ENCODE results near the gene P2RX7.

The P2RX7 gene

DNA sequence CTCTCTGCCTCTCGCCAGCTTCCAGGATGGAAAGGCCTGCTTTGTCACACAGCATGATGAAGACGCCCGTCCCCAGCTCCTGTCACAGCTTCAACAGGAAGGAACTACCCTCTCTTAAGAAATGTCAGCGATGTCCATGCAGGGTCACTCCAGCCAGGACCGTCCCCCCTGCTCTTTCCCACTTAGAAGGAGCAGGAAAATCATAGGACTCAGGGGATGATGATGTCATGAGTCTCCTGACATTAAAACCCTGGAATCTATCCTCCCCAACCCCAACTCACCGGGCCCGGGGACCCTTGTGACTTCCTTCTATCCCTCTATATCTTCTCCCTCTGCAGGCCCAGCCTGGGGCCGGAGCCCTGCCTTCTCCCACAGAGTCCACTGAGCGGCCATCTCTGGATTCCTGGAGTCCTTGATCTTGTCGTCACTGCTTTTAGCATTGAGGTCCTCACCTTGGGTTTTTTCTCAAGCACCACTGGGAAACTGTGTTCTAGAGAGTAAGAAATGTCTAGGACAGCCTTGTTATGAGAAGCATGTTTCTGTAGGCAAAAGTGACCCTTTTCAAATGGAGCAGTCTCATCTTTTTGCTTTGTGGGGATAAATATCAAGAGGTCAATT lies 42.8 kb upstream of the P2RX7 start:
- TF ChIP-seq ZFP30 (CRISPR knock-in tag; IDR thresholded peaks at IDR 0.05) (no peak), RARB (CRISPR knock-in tag; IDR thresholded peaks at IDR 0.05) (no peak), SNAI2 (CRISPR knock-in tag; IDR thresholded peaks at IDR 0.05) (no peak), CSDC2 (CRISPR knock-in tag; IDR thresholded peaks at IDR 0.05) (no peak), TCF4 (CRISPR knock-in tag; IDR thresholded peaks at IDR 0.05; ENCODE audit: borderline replicate concordance) (no peak), TOX (CRISPR knock-in tag; IDR thresholded peaks at IDR 0.05; ENCODE audit: borderline replicate concordance) (no peak), ESRRG (CRISPR knock-in tag; IDR thresholded peaks at IDR 0.05) (no peak), BACH2 (CRISPR knock-in tag; IDR thresholded peaks at IDR 0.05; ENCODE audit: borderline replicate concordance) (no peak), ISL1 (CRISPR knock-in tag; IDR thresholded peaks at IDR 0.05) (no peak), GLIS3 (CRISPR knock-in tag; IDR thresholded peaks at IDR 0.05) (no peak), ZNF8 (CRISPR knock-in tag; IDR thresholded peaks at IDR 0.05) (no peak)
- TF ChIP-seq, protein P1, sequence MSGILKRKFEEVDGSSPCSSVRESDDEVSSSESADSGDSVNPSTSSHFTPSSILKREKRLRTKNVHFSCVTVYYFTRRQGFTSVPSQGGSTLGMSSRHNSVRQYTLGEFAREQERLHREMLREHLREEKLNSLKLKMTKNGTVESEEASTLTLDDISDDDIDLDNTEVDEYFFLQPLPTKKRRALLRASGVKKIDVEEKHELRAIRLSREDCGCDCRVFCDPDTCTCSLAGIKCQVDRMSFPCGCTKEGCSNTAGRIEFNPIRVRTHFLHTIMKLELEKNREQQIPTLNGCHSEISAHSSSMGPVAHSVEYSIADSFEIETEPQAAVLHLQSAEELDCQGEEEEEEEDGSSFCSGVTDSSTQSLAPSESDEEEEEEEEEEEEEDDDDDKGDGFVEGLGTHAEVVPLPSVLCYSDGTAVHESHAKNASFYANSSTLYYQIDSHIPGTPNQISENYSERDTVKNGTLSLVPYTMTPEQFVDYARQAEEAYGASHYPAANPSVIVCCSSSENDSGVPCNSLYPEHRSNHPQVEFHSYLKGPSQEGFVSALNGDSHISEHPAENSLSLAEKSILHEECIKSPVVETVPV (CRISPR knock-in tag; IDR thresholded peaks at IDR 0.05): no peak
- TF ChIP-seq, protein P2, sequence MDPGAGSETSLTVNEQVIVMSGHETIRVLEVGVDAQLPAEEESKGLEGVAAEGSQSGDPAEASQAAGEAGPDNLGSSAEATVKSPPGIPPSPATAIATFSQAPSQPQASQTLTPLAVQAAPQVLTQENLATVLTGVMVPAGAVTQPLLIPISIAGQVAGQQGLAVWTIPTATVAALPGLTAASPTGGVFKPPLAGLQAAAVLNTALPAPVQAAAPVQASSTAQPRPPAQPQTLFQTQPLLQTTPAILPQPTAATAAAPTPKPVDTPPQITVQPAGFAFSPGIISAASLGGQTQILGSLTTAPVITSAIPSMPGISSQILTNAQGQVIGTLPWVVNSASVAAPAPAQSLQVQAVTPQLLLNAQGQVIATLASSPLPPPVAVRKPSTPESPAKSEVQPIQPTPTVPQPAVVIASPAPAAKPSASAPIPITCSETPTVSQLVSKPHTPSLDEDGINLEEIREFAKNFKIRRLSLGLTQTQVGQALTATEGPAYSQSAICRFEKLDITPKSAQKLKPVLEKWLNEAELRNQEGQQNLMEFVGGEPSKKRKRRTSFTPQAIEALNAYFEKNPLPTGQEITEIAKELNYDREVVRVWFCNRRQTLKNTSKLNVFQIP (CRISPR knock-in tag; IDR thresholded peaks at IDR 0.05; ENCODE audit: borderline replicate concordance, low read depth): no peak
- ATAC-seq: no peak

DNA sequence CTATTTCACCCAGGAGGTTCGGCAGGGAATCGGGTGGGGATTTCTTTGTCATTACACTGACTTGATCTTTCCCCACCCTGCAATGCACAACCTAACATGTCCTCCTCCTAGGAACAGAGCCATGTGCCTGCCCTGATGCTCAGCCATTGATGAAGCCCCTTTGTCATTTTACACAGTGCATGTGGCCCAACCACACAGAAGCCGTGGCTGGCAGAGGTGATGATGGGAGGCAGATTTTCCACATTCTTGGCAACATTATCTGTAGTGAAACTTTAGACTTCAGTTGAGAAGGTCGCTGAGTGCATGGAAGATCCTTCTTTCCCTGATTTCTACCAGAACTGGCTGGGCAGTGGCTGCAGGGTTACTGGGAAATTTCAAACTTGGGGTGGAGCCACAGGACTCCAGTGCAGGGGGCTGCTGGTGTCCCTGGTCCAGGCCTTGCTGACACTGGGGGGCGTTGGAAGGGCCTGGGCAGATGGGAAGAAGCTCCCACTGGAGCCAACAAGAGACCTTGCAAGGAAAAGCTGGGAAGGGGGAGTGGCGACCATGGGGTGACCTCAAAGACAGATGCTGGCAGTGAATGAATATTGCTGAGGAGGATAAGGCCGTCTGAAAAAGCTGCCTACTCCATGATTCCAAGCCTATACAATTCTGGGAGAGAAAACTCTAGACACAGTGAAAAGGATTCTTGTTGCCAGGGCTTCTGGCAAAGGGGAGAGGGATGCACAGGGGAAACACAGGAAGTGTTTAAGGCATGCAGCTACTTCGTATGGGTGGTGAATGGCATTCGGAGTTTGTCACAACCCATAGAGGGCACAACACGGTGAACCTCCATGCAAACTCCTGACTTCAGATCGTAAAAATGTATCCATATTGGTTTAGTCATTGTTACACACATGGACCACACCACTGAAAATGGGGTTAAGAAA lies 41.8 kb upstream of the P2RX7 start:
- TF ChIP-seq CSDC2 (CRISPR knock-in tag; IDR thresholded peaks at IDR 0.05) (no peak), TCF4 (CRISPR knock-in tag; IDR thresholded peaks at IDR 0.05; ENCODE audit: borderline replicate concordance) (no peak), ZFP3 (CRISPR knock-in tag; IDR thresholded peaks at IDR 0.05) (no peak), ZFP30 (CRISPR knock-in tag; IDR thresholded peaks at IDR 0.05) (no peak), ZNF8 (CRISPR knock-in tag; IDR thresholded peaks at IDR 0.05) (no peak), OSR1 (CRISPR knock-in tag; IDR thresholded peaks at IDR 0.05) (no peak), GLIS3 (CRISPR knock-in tag; IDR thresholded peaks at IDR 0.05) (no peak), ZNF70 (CRISPR knock-in tag; IDR thresholded peaks at IDR 0.05) (no peak), ARNTL (CRISPR knock-in tag; IDR thresholded peaks at IDR 0.05; ENCODE audit: borderline replicate concordance, low read depth) (no peak), ISL1 (CRISPR knock-in tag; IDR thresholded peaks at IDR 0.05) (no peak), TOX (CRISPR knock-in tag; IDR thresholded peaks at IDR 0.05; ENCODE audit: borderline replicate concordance) (no peak), SNAI2 (CRISPR knock-in tag; IDR thresholded peaks at IDR 0.05) (no peak), RARB (CRISPR knock-in tag; IDR thresholded peaks at IDR 0.05) (no peak), ZC3H10 (CRISPR knock-in tag; IDR thresholded peaks at IDR 0.05) (no peak), ESRRG (CRISPR knock-in tag; IDR thresholded peaks at IDR 0.05) (no peak), PPARA (CRISPR knock-in tag; IDR thresholded peaks at IDR 0.05; ENCODE audit: borderline replicate concordance) (no peak)
- TF ChIP-seq, protein P1 (CRISPR knock-in tag; IDR thresholded peaks at IDR 0.05): no peak
- TF ChIP-seq, protein P2 (CRISPR knock-in tag; IDR thresholded peaks at IDR 0.05; ENCODE audit: borderline replicate concordance, low read depth): no peak
- TF ChIP-seq, protein P3, sequence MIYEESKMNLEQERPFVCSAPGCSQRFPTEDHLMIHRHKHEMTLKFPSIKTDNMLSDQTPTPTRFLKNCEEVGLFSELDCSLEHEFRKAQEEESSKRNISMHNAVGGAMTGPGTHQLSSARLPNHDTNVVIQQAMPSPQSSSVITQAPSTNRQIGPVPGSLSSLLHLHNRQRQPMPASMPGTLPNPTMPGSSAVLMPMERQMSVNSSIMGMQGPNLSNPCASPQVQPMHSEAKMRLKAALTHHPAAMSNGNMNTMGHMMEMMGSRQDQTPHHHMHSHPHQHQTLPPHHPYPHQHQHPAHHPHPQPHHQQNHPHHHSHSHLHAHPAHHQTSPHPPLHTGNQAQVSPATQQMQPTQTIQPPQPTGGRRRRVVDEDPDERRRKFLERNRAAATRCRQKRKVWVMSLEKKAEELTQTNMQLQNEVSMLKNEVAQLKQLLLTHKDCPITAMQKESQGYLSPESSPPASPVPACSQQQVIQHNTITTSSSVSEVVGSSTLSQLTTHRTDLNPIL (CRISPR knock-in tag; IDR thresholded peaks at IDR 0.05; ENCODE audit: low read depth): no peak
- TF ChIP-seq, protein P4, sequence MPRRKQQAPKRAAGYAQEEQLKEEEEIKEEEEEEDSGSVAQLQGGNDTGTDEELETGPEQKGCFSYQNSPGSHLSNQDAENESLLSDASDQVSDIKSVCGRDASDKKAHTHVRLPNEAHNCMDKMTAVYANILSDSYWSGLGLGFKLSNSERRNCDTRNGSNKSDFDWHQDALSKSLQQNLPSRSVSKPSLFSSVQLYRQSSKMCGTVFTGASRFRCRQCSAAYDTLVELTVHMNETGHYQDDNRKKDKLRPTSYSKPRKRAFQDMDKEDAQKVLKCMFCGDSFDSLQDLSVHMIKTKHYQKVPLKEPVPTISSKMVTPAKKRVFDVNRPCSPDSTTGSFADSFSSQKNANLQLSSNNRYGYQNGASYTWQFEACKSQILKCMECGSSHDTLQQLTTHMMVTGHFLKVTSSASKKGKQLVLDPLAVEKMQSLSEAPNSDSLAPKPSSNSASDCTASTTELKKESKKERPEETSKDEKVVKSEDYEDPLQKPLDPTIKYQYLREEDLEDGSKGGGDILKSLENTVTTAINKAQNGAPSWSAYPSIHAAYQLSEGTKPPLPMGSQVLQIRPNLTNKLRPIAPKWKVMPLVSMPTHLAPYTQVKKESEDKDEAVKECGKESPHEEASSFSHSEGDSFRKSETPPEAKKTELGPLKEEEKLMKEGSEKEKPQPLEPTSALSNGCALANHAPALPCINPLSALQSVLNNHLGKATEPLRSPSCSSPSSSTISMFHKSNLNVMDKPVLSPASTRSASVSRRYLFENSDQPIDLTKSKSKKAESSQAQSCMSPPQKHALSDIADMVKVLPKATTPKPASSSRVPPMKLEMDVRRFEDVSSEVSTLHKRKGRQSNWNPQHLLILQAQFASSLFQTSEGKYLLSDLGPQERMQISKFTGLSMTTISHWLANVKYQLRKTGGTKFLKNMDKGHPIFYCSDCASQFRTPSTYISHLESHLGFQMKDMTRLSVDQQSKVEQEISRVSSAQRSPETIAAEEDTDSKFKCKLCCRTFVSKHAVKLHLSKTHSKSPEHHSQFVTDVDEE (CRISPR knock-in tag; IDR thresholded peaks at IDR 0.05): no peak

More for the DNA sequence above, 41.8 kb upstream of the P2RX7 start:
- ATAC-seq: no peak

Data from SK-N-SH treated with all-trans-retinoic acid at 6 μM for 48 hours (cell line).